OCI-LY7 (cell line): Measurements from ENCODE around the gene KRI1. TPM values are rescaled to one million over a fixed set of nuclear protein-coding genes. Genes with fewer than 3 reads are reported as not detected.
"Not testable (repeated sequence)": the region's sequence is repeated elsewhere in the genome, so short reads cannot be mapped to it uniquely, and the experiment has no call there.

Experiments
- BruUV-seq: library from RNA; stranded (reverse); fragments of 400-500 nt; replicated peaks from 2 replicates; lab custom pipeline; 2021; lab: Mats Ljungman, UMichigan
- CTCF ChIA-PET: fragments of 300-600 bp; sonication (Branson Sonifier 250); formaldehyde crosslinking; loops from one replicate; lab custom pipeline; 2022; ENCODE audit warnings: antibody characterized with exemption; ENCODE audit not compliant: unreplicated experiment; lab: Charles Lee
- POLR2A ChIA-PET: fragments of 300-600 bp; sonication (Branson Sonifier 250); formaldehyde crosslinking; loops from one replicate; lab custom pipeline; 2022; ENCODE audit warnings: antibody characterized with exemption; lab: Charles Lee
- DNase-seq: peaks from one replicate; pipeline ENCODE4 v3.0.0-alpha.2; 2015; ENCODE audit warnings: low spot score
- H2AFZ ChIP-seq: fragments of 200-600 bp; sonication (generic), shearing (Covaris generic); 2 replicates; pipeline ENCODE4 v1.6.1; 2014; ENCODE audit warnings: mild to moderate bottlenecking, antibody characterized with exemption, low read length, moderate library complexity
- H3K27ac ChIP-seq: fragments of 200-600 bp; sonication (generic); 2 replicates; pipeline ENCODE4 v1.5.1; 2014; ENCODE audit warnings: mixed run types, low read depth, mild to moderate bottlenecking, moderate library complexity, low read length, inconsistent platforms; ENCODE audit not compliant: poor library complexity, severe bottlenecking
- H3K36me3 ChIP-seq: fragments of 200-600 bp; sonication (generic); 2 replicates; pipeline ENCODE4 v1.6.1; 2014; ENCODE audit warnings: mild to moderate bottlenecking, antibody characterized with exemption, low read length, moderate library complexity, mixed read lengths; ENCODE audit not compliant: insufficient read depth
- H3K4me1 ChIP-seq: fragments of 200-600 bp; sonication (generic); 2 replicates; pipeline ENCODE4 v1.5.1; 2014; ENCODE audit warnings: mild to moderate bottlenecking, low read length; ENCODE audit not compliant: insufficient read depth, poor library complexity, severe bottlenecking
- H3K4me2 ChIP-seq: fragments of 200-600 bp; sonication (generic); 2 replicates; pipeline ENCODE4 v1.6.1; 2014; ENCODE audit warnings: mild to moderate bottlenecking, low read length
- H3K4me3 ChIP-seq: fragments of 200-600 bp; sonication (generic); 2 replicates; pipeline ENCODE4 v1.5.1; 2014; ENCODE audit warnings: mild to moderate bottlenecking, low read depth, low read length; ENCODE audit not compliant: poor library complexity, severe bottlenecking
- H3K79me2 ChIP-seq: fragments of 200-600 bp; sonication (generic); 2 replicates; pipeline ENCODE4 v1.6.1; 2016; ENCODE audit warnings: low read depth, mild to moderate bottlenecking, low read length, moderate library complexity, mixed read lengths; ENCODE audit not compliant: insufficient read depth
- H3K9me2 ChIP-seq: fragments of 200-600 bp; sonication (generic); 2 replicates; pipeline ENCODE4 v1.6.1; 2016; ENCODE audit warnings: mild to moderate bottlenecking, low read length, mixed read lengths; ENCODE audit not compliant: insufficient read depth
- H3K9me3 ChIP-seq: fragments of 200-600 bp; sonication (generic); 2 replicates; pipeline ENCODE4 v1.6.1; 2014; ENCODE audit warnings: mild to moderate bottlenecking, mixed run types, low read length, mixed read lengths
- H4K20me1 ChIP-seq: fragments of 200-600 bp; sonication (generic); 2 replicates; pipeline ENCODE4 v1.6.1; 2014; ENCODE audit warnings: mild to moderate bottlenecking, antibody characterized with exemption, low read length, moderate library complexity, mixed read lengths; ENCODE audit not compliant: insufficient read depth
- EZH2phosphoT487 ChIP-seq: fragments of 200-600 bp; sonication (generic); IDR thresholded peaks from 2 replicates; pipeline ENCODE4 v1.6.1; 2018; ENCODE audit warnings: low read depth, borderline replicate concordance, mild to moderate bottlenecking, mixed run types, antibody characterized with exemption, low read length, moderate library complexity, mixed read lengths
- intact Hi-C: fragments of 100-400 bp; cut with micrococcal nuclease; formaldehyde crosslinking; loops from one replicate; pipeline ENCODE4 v1.10.0; 2022; ENCODE audit not compliant: unreplicated experiment
- total RNA-seq, 2 experiments: library from RNA; depleted of rRNA in 1 of 2; stranded (reverse); fragments of >200 nt in 1 of 2; shearing (Covaris generic) in 1 of 2; gene quantifications; 2 replicates each; pipeline ENCODE4 v1.2.3, GENCODE V29; 2014 to 2022
- TF ChIP-seq, protein P1 (sequence below): fragments of 200-600 bp; sonication (generic); conservative IDR thresholded peaks from 2 replicates; pipeline ENCODE4 v1.5.1; 2014; ENCODE audit warnings: mild to moderate bottlenecking, antibody characterized with exemption, low read length, moderate library complexity, mixed read lengths

KRI1 gene
- total RNA-seq, 2 experiments from 2014 or later, result 53.6 to 58.4 TPM

DNA sequence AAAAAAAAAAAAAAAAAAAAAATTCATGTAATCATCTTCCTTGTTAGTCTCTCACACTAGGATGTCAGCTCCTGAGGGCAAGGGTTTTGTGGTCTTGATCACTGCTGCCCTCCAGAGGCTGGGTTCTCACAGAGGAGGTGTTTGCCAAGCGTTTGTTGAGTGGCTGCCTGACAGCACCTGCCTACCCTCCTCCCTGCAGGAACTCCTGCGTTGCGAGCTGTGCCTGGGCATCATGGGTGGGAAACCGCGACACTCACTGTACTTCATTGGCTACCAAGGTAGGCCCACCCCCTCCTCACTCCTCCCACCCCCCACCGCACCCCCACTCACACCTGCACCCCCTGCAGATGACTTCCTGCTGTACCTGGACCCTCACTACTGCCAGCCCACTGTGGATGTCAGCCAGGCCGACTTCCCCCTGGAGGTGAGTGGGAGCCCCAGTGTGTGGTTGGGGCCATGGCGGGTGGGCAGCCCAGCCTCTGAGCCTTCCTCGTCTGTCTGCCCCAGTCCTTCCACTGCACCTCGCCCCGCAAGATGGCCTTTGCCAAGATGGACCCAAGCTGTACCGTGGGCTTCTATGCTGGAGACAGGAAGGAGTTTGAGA is 14.0 kb downstream of the KRI1 start:
- BruUV-seq, result no TSS peak
- H2AFZ ChIP-seq, result no peak overlapping the region
- intact Hi-C loops, result no loop called here
- H4K20me1 ChIP-seq, result no peaks in the 10 kb centered on the region
- no peaks in the 10 kb centered on the region for H3K9me2 ChIP-seq
- peaks cover 89% of the 10 kb centered on the region for H3K36me3 ChIP-seq
- ChIA-PET CTCF (no interaction called here), POLR2A (interaction anchor here (0.8 kb wide), 1 partner anchor 15 kb away, joined by 4 read pairs; no protein-coding TSS in a partner anchor)
- DNase-seq, result peak; percentile 54
- no peaks in the 10 kb centered on the region for H3K9me3 ChIP-seq
- H3K79me2 ChIP-seq, result no peaks in the 10 kb centered on the region; the same call in 1 of the 2 replicates
- TF ChIP-seq, protein P1, sequence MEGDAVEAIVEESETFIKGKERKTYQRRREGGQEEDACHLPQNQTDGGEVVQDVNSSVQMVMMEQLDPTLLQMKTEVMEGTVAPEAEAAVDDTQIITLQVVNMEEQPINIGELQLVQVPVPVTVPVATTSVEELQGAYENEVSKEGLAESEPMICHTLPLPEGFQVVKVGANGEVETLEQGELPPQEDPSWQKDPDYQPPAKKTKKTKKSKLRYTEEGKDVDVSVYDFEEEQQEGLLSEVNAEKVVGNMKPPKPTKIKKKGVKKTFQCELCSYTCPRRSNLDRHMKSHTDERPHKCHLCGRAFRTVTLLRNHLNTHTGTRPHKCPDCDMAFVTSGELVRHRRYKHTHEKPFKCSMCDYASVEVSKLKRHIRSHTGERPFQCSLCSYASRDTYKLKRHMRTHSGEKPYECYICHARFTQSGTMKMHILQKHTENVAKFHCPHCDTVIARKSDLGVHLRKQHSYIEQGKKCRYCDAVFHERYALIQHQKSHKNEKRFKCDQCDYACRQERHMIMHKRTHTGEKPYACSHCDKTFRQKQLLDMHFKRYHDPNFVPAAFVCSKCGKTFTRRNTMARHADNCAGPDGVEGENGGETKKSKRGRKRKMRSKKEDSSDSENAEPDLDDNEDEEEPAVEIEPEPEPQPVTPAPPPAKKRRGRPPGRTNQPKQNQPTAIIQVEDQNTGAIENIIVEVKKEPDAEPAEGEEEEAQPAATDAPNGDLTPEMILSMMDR, result peak; percentile 58
- no peak for TF ChIP-seq EZH2phosphoT487
- no peak overlapping the region for H3K4me3 ChIP-seq
- H3K27ac ChIP-seq, result peak overlapping the region; percentile 88
- no peak overlapping the region for H3K4me2 ChIP-seq
- H3K4me1 ChIP-seq, result peaks cover 38% of the 10 kb centered on the region

DNA sequence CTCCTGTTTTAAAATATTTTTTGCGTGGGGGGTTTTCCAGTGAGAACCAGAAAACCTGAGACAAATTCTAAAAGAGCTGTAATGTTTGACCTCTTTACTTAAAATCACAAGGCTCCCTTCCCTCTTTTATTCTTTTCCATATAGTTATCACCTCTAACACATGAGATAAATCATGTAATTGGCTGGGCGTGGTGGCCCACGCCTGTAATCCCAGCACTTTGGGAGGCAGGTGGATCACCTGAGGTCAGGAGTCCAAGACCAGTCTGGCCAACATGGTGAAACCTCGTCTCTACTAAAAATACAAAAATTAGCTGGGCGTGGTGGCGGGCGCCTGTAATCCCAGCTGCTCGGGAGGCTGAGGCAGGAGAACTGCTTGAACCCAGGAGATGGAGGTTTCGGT is 14.8 kb downstream of the KRI1 start:
- H3K36me3 ChIP-seq, result peaks cover 83% of the 10 kb centered on the region
- H3K27ac ChIP-seq, H3K4me2 ChIP-seq, intact Hi-C loops, H3K9me3 ChIP-seq, BruUV-seq, CTCF ChIA-PET, H3K79me2 ChIP-seq, H3K4me3 ChIP-seq, H4K20me1 ChIP-seq, H2AFZ ChIP-seq, H3K9me2 ChIP-seq, DNase-seq: not testable (repeated sequence)
- POLR2A ChIA-PET, result interaction anchor here (0.9 kb wide), 1 partner anchor 14 kb away, joined by 3 read pairs; no protein-coding TSS in a partner anchor
- H3K4me1 ChIP-seq, result peaks cover 38% of the 10 kb centered on the region

DNA sequence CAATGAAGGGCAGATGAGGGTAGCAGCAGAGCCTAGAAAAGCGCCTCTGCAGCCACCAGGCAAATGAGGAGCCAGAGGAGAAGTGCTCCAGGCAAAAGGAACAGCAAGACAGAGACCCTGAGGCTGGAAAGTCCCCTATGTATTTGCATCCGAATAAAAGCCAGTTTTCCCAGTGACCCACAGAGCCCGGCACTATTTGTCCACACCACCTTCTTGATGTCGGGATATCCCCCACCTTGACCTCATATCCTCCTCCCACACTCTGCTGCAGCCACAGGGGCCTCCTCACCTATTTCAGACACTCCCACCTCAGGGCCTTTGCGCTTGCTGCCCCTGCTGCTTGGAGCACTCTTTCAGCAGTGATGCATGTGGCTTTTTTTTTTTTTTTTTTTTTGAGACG is 15.5 kb downstream of the KRI1 start:
- intact Hi-C loops, result no loop called here

More for the DNA sequence above, 15.5 kb downstream of the KRI1 start:
- Histone ChIP-seq H3K4me1 (peaks cover 35% of the 10 kb centered on the region), H4K20me1 (no peaks in the 10 kb centered on the region), H3K27ac (no peak overlapping the region), H3K4me2 (no peak overlapping the region), H3K9me2 (no peaks in the 10 kb centered on the region), H3K4me3 (no peak overlapping the region), H3K36me3 (peaks cover 76% of the 10 kb centered on the region), H3K9me3 (no peaks in the 10 kb centered on the region), H2AFZ (no peak overlapping the region), H3K79me2 (no peaks in the 10 kb centered on the region; the same call in 1 of the 2 replicates)
- no TSS peak for BruUV-seq
- DNase-seq, result no peak
- TF ChIP-seq, protein P1, result no peak
- no peak for TF ChIP-seq EZH2phosphoT487
- CTCF ChIA-PET, result no interaction called here
- POLR2A ChIA-PET, result interaction anchor here (0.9 kb wide), 1 partner anchor 14 kb away, joined by 3 read pairs; no protein-coding TSS in a partner anchor
